Activated T-cell treated with anti-CD3 and anti-CD28 coated beads for 4 hours (primary cell): ENCODE results near the gene SH3RF1.
"Not testable (repeated sequence)": the region's sequence is repeated elsewhere in the genome, so short reads cannot be mapped to it uniquely, and the experiment has no call there.

Source experiments
- DNase-seq: peaks from one replicate; pipeline ENCODE4 v3.0.0-alpha.2; 2020

Gene SH3RF1

DNA sequence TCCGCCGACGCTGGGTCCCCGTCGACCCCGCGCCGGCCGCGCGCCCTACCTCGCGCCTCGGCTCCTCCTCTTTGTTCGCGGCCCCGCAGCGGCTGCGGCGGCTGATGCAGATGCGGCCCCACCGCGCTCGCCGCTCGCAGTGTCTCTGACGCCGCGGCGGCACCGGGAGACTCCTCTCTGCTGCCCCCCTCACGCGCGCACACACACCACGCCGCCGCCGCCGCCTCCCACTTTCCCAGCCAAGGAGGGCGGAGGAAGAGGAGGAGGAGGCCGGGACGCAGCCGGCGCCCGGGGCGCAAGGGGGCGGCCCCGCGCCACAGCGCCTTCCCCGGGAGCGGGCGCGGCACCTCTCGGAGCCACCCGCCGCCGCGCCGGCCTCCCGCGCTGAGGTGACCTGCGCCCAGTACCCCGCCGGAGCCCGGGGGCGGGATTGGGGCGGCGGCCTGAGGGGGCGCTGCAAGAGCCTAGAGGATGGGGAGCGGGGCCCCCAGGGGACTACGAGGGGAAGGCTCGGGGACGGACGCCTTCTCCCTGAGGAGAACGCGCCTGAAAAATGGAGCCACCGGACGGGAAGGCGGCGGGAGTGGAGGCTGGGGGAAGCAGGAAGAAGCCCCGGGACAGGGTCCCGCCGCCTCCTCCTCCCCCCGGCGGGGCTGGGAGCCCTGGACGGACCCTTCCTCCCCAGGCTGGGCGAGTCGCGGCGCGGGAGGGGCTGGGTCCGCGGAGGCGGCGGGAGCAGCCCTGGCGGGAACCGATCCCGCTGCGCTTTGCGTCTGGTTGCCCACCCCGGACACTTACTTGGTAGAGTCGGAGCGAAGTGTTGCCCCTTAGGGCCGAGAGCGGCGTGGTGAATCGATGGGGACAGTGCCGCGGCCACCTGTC is at the start of gene SH3RF1:
SH3RF1 (minus strand) TSS at position 147 of the 882 bp plus-strand sequence. CDS start 1,744 bp downstream, outside the sequence.
- no peak for DNase-seq

DNA sequence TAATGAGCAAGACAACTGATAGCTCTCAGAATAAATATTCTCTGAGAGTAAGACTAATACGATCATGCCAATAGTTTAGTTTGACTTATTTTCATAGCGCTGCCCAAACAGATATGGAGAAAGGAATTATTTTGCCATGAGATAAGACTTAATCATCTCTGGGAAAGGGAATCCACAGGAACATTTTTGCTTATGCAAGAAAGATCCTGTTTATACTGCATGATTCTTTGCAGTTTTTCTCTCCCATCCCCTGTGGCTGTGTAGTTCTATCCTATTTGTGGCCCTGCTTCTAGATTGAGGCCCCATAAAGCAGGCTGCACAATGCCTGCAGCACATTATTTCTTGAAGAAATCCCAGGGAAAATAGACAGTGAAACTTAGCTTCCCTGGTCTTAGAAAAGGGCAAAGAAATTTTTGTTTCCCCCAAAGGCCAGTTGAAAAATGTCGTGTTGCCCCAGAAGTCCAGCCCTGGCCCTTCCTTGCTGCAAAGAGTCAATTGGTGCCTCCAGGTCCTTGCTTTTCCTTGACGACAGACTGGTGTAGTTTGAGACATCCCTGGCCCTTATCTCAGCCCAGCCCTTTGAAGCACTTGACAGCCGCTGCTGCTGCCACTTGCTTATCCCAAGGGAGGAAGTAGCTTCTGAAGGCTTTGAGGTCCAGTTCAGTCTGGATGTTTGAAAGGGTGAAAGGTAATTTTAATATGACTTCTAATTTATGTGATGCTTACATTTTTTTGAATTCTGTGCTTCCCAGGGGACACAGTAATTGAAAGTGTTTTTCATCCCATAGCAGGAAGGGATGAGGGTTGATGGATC is 45.0 kb upstream of the SH3RF1 start:
- DNase-seq = no peak

DNA sequence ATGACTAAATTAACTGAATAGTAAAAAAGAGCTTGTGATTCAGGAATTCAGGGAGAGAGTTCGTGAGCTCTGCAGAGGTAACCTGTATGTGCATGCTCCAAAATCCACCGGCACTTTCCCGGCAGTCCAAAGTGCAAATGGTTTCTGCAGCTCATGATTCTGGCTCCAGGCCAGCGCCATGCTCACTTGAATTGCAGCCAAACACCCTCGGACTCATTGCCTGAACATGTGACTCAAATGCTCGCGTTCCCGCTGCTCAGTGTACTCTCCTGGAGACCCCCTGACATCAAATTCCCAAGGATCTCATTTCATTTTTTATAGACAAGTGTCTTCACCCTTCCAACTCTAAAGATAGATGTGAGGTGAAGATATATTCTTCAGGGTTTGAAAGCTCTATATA is 44.1 kb upstream of the SH3RF1 start:
- DNase-seq = no peak

DNA sequence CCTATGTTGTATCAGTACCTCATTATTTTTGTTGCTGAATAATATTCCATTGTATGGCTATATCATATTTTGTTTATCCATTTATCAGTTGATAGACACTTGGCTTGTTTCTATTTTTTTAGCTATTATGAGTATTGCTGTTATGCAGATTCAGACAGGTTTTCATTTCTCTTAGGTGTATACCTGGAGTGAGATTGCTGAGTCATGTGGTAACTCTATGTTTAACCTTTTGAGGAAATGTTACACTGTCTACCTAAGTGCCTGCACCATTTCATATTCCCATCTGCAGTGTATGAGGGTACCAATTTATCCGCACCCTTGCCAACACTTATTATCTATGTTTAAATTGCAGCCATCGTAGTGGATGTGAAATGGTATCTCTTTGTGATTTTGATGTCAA is 43.0 kb upstream of the SH3RF1 start:
- no peak for DNase-seq

DNA sequence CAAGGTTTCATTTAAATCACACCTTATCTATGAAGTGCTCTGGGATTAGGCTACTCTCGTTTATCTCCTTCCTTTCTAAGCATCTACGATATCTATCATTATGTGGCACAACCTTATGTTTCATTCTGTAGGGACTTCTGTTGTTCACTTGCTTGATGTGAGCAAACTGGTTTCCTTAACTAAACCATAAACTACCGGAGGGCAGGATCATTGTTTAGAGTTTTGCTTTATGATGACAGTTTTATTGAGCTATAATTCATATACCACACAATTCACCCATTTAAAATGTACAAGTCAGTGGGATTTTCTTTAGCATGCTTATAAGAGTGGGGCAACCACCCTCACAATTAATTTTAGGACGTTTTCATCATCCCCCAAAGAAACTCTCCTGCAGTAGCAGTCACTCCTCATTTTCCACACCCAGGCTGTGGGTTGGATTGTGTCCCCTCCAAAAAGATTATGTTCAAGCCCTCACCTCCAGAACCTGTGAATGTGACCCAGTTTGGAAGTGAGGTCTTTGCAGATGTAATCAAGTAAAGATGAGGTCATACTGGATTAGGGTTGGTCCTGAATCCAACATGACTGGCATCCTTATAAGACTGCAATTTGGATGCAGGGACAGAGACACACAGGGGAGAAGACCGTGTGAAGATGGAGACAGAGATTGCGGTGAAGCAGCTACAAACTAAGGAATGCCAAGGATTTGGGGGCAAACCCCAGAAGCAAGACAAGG is 42.1 kb upstream of the SH3RF1 start:
- no peak for DNase-seq

DNA sequence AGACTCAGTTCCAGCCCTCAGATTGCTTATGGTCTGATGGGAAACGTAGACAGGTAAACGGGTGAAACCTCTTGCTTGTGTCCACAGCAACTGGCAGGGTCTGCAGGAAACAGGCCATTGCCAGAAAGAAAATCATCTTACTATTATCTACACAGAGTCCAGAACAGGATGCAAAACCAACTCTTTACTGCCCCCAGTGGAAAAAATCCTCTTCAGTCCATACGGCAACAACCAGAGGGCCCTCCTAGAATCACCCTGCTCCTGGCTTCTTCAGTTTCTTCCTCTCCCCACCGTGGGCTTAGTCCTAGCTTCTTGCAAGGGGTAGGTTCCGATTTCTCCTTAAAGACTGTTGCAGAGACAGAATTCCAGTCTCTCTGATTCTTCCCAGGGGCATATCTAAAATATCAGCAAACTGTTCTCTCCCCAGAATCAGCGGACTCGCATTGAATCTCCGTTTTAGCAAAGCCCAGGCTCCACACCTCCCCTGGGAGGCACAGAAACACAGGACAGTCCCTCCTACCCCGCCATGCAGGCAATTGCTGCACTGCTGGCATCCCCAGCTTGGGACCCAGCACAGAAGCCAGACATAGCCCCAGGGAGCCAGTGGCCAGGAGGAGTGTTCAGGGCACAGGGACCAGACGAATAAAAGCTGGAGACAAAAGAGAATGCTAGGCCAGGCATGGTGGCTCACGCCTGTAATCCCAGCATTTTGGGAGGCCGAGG is 41.0 kb upstream of the SH3RF1 start:
- DNase-seq = no peak

DNA sequence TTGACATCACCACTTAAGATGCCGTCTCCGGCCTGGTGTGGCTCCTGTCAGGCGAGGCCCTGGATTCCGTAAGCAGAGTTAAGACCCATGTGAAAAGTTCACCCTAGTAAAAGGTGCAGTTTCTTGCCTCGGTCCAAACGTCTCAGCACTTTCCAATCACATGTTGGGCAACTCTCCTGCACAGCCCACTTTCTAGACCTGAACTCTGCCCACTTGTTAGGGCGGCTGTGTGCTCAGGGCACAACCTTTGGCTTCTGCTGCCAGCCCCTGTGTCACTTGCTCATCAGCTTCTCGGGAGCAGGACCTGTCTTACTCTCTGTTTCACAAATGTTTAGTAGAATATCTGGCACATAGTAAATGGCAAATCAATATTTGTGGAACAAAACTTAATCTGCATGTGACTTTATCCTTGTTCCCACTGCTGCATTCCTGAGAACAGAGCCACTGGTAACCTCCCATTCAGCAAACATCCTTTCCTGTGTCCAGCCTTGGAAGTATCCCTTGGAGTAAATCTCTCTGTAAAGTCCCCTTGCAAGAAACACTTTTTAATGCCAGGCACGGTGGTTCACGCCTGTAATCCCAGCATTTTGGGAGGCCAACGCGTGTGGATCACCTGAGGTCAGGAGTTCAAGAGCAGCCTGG is 38.7 kb upstream of the SH3RF1 start:
- DNase-seq = no peak

DNA sequence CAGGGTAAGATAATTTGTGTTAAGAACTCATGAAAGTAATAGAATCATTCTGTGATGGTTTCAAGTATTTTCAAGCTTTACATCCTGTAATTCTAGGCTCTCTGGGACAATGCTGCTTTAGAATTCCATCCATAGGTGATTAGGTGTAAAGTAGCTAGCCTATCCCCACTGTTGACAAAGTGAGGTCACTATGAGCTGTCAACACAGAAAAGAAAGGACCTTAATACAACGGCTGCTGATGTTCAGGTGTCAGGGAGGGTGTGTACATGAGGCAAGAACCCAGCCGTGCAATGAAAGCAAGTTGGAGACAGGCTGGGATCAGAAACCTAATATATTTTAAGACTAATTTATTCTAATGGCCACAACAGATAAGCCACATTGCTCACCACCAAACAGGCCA is 36.8 kb upstream of the SH3RF1 start:
- DNase-seq = no peak

DNA sequence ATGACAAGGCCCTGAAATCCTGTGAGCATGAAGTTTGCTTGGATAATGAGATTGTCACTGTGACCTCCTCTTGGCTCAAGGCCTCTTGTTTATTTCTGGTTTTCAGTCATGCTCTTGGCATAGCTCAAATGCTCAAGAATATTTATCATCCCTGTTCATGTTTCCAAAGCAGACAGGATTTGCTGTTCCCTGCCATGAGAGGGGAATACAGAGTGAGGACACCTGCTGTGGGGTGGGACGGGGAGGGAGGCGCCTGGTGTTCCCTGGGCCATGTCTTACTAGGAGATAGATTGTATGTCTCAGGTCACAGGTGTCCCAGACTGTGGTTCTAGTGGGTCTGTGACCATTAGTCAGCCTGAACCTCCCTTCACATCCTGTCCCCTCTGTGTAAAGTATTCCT is 34.9 kb upstream of the SH3RF1 start:
- no peak for DNase-seq

DNA sequence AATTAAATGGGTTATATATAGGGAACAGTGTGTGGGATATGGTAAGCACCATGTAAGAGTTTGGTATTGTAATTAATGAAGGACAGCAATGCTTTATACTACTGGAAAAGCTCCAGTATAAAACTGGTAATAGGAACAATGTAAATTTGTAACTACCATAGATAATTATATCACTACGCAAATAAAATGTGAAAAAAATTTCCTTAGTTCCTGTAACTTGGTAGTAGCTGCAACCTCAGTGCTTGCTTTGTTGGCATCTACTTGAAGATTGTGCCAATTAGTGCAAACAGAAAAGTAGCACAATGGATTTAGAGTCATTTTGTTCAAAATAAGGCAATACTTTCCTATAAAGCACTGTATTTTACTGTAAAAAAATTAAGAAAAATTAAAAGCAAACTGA is 34.4 kb upstream of the SH3RF1 start:
- no peak for DNase-seq

DNA sequence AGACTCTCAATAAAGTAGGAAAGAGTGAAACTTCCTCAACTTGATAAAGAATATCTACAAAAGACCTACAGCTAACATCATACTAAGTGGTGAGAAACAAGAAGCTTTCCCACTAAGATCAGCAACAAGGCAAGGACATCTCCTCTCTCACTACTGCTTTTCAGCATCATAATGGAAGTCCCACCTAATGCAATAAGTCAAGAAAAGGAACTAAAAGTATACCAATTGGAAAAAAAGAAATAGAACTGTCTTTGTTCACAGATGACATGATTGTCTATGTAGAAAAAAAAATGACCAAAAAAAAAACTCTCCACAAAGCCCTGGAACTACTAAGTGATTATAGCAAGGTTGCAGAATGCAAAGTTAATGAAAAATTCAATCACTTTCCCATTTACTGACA is 25.1 kb upstream of the SH3RF1 start:
- no peak for DNase-seq

DNA sequence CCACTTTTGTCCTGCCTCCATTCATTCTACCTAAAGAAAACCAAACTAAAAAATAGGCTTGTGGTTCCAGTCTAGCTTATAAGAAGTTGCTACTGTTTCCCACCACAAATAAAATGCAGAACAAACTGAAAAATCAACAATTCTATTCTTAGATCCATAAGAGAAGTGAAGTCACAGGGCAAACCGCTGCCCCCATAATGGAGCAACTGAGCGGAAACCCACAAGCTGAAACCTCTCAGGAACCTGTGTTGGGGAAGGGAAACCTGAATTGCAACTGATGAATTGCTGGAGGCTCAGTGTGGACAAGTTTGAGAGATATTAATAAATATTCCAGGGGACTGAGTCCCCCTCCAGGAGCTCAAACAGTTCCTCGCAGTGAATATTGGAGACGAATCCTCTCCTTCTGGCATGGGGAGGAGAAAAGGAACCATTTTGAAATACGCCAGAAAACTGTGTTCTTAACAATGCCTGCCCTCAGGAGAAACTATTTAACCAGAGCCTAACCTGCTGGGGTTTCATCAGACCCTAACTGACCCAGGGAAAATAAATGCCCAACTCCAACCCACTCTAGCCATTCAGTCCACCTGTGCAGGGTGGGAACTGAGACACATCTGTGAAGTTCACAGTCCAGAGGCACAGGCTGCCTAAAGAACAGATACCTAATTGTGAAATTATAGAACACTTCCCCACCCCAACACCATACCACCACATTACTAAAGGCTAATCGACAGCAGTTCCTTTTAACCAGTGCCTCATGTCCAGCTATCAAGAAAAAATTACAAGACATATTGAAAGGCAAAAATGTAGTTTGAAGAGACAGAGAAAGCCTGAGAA is 22.8 kb upstream of the SH3RF1 start:
- no peak for DNase-seq

DNA sequence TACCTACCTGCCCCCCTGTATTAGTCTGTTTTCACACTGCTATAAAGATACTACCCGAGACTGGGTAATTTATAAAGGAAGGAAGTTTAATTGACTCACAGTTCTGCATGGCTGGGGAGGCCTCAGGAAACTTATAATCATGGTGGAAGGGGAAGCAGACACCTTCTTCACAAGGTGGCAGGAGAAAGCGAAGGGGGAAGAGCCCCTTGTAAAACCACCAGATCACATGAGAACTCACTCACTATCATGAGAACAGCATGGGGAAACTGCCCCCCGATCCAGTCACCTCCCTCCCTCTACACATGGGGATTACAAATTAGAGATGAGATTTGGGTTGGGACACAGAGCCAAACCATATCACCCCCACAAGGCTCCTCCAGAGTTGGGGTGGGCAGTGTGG is 17.2 kb upstream of the SH3RF1 start:
- DNase-seq = not testable (repeated sequence)

DNA sequence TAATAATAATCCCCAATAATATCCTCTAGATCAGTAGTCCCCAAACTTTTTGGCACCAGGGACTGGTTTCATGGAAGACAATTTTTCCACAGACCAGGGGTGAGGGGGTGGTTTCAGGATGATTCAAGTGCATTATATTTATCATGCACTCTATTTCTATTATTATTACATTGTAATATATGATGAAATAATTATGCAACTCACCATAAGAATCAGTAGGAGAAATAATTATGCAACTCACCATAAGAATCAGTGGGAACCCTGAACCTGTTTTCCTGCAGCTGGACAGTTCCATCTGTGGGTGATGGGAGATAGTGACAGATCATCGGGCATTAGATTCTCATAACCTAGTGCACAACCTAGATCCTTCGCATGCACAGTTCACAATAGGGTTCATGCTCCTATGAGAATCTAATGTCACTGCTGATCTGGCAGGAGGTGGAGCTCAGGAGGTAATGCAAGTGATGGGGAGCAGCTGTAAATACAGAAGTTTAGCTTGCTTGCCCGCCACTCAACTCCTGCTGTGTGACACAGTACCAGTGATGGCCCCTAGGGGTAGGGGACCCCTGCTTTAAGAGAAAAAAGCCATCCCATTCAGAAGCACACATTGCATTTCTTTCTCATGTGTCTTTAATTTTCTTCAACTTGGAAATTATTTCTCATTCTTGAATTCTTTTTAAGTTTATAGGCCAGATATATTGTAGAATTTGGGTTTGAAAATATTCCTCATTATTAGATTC is 16.0 kb upstream of the SH3RF1 start:
- DNase-seq = no peak

DNA sequence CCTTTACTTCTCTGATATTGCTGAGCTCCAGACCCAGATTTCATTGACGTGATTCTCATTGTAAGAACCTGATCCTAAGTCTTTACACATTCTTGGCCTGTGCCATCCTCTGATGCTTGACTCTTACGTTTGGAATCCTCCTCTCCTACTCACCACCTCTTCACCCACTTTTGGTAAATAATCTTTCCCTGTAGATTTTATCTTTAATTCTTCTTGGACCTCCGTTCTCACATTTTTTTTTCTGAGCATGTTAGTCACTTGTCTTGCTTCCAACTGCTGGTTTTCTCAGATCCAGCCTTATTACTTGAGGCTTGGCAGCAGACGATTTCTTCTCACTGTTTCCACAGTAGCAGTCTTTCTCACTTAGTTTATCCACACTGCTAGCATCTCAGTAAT is 12.4 kb upstream of the SH3RF1 start:
- no peak for DNase-seq

DNA sequence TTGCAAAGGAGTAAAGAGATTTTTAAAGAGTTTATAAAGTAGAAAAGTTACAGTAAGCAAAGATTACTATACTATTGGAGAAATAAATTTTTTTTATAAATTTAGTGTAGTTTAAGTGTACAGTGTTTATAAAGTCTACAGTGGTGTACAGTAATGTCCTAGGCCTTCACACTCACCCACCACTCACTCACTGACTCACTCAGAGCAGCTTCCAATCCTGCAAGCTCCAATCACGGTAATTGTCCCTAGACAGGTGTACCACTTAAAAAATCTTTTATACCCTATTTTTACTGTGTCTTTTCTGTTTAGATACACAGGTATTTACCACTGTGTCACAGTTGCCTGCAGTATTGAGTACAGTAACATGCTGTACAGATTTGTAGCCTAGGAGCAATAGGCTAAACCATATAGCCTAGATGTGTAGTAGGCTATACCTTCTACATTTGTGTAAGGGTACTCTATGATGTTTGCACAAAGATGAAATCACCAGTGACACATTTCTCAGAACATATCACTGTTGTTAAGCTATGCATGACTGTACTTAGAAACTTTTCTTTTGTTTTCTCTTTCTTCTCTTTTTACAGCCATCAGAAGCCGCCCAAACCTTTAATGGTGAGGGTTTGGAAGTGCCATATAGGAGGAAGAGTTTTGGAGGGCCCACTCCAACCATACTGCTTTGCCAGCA is 11.8 kb upstream of the SH3RF1 start:
- DNase-seq = no peak

DNA sequence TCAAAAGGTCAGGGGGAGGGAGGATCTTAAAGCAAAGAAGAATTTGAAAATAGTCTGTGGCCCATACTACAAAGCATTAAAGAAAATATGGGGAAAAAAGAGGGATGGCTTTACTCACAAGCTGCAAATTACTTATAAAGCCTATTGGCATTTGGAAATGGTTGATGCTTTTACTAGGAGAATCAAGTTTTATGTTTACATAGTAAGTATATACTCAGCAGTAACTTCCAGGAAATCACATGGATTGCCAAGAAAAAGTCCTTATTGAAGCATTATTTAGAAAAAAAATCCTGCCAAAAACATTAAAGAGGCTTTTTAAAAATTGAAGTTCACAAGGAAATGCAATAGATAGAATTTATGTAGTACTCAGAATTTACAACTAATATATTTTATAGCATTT is 8.4 kb upstream of the SH3RF1 start:
- no peak for DNase-seq

DNA sequence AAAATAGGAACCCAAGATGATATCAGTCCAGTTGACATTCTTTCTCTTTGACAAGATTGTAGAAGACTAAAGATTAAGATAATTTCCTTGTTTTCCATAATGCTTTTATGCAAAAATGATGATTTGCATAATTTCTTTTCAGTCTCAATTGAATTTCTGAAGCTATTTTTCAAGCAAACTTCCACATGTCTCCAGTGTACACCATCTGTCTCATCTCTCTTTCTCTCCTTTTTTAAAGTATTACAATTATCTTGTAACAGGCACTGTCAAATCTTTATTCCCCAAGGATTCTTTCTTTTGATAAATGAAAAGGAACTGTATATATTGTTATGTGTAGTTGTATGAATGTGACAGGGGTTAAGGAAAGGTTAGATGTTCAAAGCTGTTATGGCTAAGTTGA is 7.9 kb upstream of the SH3RF1 start:
- DNase-seq = no peak

DNA sequence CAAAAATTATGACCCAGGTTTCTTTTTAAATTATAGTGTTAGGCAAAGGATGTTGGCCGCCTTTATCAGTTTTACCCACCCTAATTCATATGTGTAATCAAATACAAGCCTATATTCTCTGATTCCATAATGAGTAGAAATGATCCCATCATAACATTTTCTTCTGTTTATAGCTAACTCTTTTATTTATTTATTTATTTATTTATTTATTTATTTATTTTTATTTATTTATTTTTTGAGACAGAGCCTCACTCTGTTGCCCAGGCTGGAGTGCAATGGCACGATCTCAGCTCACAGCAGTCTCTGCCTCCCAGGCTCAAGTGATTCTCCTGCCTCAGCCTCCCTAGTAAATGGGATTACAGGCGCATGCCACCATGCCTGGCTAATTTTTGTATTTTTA is 7.1 kb upstream of the SH3RF1 start:
- DNase-seq = not testable (repeated sequence)

DNA sequence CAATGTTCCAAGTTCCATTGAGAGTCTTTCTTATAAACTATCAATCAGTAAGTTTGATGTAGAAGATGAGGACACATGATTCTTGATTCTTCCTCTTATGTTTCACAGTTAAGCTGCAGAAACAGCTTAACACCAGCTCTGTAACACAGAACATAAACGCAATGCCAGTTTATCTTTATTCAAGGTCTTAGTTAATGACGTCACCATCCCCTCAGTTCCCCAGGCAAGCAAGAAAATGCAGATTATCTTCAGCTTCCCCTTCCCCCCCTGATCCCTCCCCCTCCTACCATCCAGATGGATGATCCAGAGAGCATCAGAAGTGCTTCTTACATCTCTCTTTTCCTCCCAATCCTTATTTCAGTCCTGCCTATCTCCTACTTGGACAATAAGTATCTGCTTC is 4.4 kb upstream of the SH3RF1 start:
- DNase-seq = no peak
